HG02840 (cell line): ENCODE measurements around the gene LRRC8D.
A peak's percentile ranks its signal among the peaks of the same experiment; 100 is the strongest.
"Not testable (repeated sequence)": the region's sequence is repeated elsewhere in the genome, so short reads cannot be mapped to it uniquely, and the experiment has no call there.

Experiments
- ATAC-seq: cut with Tn5 transposase; IDR thresholded peaks from one replicate; pipeline ENCODE4 v1.9.1; 2021; ENCODE audit warnings: mild to moderate bottlenecking, moderate library complexity, moderate number of reproducible peaks; ENCODE audit not compliant: unreplicated experiment, low FRiP score

LRRC8D gene

GRCh38 chr1:89820422-89821321, at the start of gene LRRC8D:
Gene LRRC8D (plus strand): TSS chr1:89821032. CDS start chr1:89933069, 112,037 bp downstream.
- ATAC-seq: peak; percentile 67

- ATAC-seq: no peak
These were observed 48.8 kb upstream of the LRRC8D start for GRCh38 chr1:89771991-89772560.

- not testable (repeated sequence) for ATAC-seq
These were observed 44.7 kb upstream of the LRRC8D start for GRCh38 chr1:89776104-89776503.

GRCh38 chr1:89777271-89777670, 43.6 kb upstream of the LRRC8D start:
- ATAC-seq: not testable (repeated sequence)

- ATAC-seq: no peak
These were observed 41.5 kb upstream of the LRRC8D start for GRCh38 chr1:89779151-89779940.

GRCh38 chr1:89780721-89781120, 40.1 kb upstream of the LRRC8D start:
- ATAC-seq: no peak

GRCh38 chr1:89781494-89782126, 39.2 kb upstream of the LRRC8D start:
- ATAC-seq: no peak

- no peak for ATAC-seq
These were observed 34.1 kb upstream of the LRRC8D start for GRCh38 chr1:89786628-89787214.

GRCh38 chr1:89790592-89790991, 30.2 kb upstream of the LRRC8D start:
- no peak for ATAC-seq

GRCh38 chr1:89791064-89791726, 29.6 kb upstream of the LRRC8D start:
- no peak for ATAC-seq

- ATAC-seq: no peak
These were observed 26.4 kb upstream of the LRRC8D start for GRCh38 chr1:89794406-89794805.

- ATAC-seq: not testable (repeated sequence)
These were observed 25.3 kb upstream of the LRRC8D start for GRCh38 chr1:89795571-89795970.

GRCh38 chr1:89797876-89798275, 23.0 kb upstream of the LRRC8D start:
- not testable (repeated sequence) for ATAC-seq

GRCh38 chr1:89799495-89799894, 21.3 kb upstream of the LRRC8D start:
- no peak for ATAC-seq

GRCh38 chr1:89800022-89800655, 20.7 kb upstream of the LRRC8D start:
- no peak for ATAC-seq

- no peak for ATAC-seq
These were observed 20.1 kb upstream of the LRRC8D start for GRCh38 chr1:89800718-89801117.

GRCh38 chr1:89802051-89802450, 18.8 kb upstream of the LRRC8D start:
- no peak for ATAC-seq

GRCh38 chr1:89802841-89803240, 18.0 kb upstream of the LRRC8D start:
- no peak for ATAC-seq

- ATAC-seq: peak; percentile 75
These were observed 16.1 kb upstream of the LRRC8D start for GRCh38 chr1:89804642-89805237.
